K562 (cell line): ENCODE data around the gene ENTREP3. TPM values are rescaled to one million over a fixed set of nuclear protein-coding genes. Genes with fewer than 3 reads are reported as not detected.

Experiments used
- BHLHE40 ChIP-seq: IDR thresholded peaks from 2 replicates; pipeline ENCODE4 v1.6.1; 2011; ENCODE audit warnings: low read length, improper control_type of control experiment
- CBX5 ChIP-seq: IDR thresholded peaks from 2 replicates; pipeline ENCODE4 v1.6.1; 2014; ENCODE audit warnings: low read depth, borderline replicate concordance
- CCNT2 ChIP-seq: IDR thresholded peaks from 2 replicates; pipeline ENCODE4 v1.6.1; 2011; ENCODE audit warnings: borderline replicate concordance, low read depth, mild to moderate bottlenecking, moderate library complexity, mixed read lengths, low read length; ENCODE audit not compliant: insufficient read length; ENCODE audit errors: extremely low read depth
- CTCFL ChIP-seq: IDR thresholded peaks from 2 replicates; pipeline ENCODE4 v1.6.1; 2011; ENCODE audit warnings: borderline replicate concordance, low read depth, mild to moderate bottlenecking, moderate library complexity, low read length; ENCODE audit not compliant: insufficient read depth, poor library complexity, severe bottlenecking
- ELK1 ChIP-seq: sonication (generic); formaldehyde crosslinking; IDR thresholded peaks from 2 replicates; pipeline ENCODE4 v1.8.1; 2022; ENCODE audit warnings: missing genetic modification reagents
- EP300 ChIP-seq: IDR thresholded peaks from 2 replicates; pipeline ENCODE4 v1.6.1; 2012; ENCODE audit warnings: low read length, improper control_type of control experiment
- IRF1 ChIP-seq: sonication (generic); formaldehyde crosslinking; IDR thresholded peaks from 2 replicates; pipeline ENCODE4 v1.8.0; 2022; ENCODE audit warnings: missing genetic modification reagents, mild to moderate bottlenecking, borderline replicate concordance
- MXI1 ChIP-seq: IDR thresholded peaks from 2 replicates; pipeline ENCODE4 v1.6.1; 2011; ENCODE audit warnings: low read depth, mild to moderate bottlenecking, improper control_type of control experiment, low read length
- PTTG1 ChIP-seq: fragments of 450-650 bp; IDR thresholded peaks from 2 replicates; pipeline ENCODE4 v1.6.1; 2016; ENCODE audit warnings: low read depth, mild to moderate bottlenecking, missing genetic modification characterization, missing compliant biosample characterization
- STAT5A ChIP-seq: IDR thresholded peaks from 2 replicates; pipeline ENCODE4 v1.6.1; 2012; ENCODE audit warnings: low read length, inconsistent platforms, borderline replicate concordance
- ZBTB33 ChIP-seq: sonication (generic); formaldehyde crosslinking; IDR thresholded peaks from 2 replicates; pipeline ENCODE4 v1.8.1; 2023; ENCODE audit warnings: mild to moderate bottlenecking, missing genetic modification reagents
- ZBTB49 ChIP-seq: sonication (generic); formaldehyde crosslinking; IDR thresholded peaks from 2 replicates; pipeline ENCODE4 v1.8.0; 2022; ENCODE audit warnings: missing genetic modification reagents, mild to moderate bottlenecking, borderline replicate concordance
- ZEB2 ChIP-seq: fragments of 450-650 bp; IDR thresholded peaks from 2 replicates; pipeline ENCODE4 v1.6.1; 2016
- polyA plus RNA-seq, 8 experiments: library from polyadenylated mRNA; depleted of rRNA in 4 of 8; stranded (reverse) in 5 of 8; unstranded in 3 of 8; fragments of >200 nt; fragmentation: Nextera tagmentation in 2 of 8; fragmentation: Illumina TruSeq in 1 of 8; extraction: Ambion mirVana in 2 of 8; extraction: Trizol in 1 of 8; gene quantifications; 2 replicates each; pipeline versions ENCODE4 v1.2.1 to v1.2.3, GENCODE V29; 2011 to 2014; ENCODE audit warnings: inconsistent platforms in 1 of 8, missing spikeins in 1 of 8
- total RNA-seq, 7 experiments: library from RNA; depleted of rRNA in 6 of 7; stranded (reverse); fragments of >200 nt in 6 of 7; fragmentation: Illumina TruSeq in 2 of 7; extraction: Trizol in 2 of 7; gene quantifications; 2 replicates each; pipeline versions ENCODE4 v1.2.1 to v1.2.3, GENCODE V29; 2011 to 2021; ENCODE audit warnings: low replicate concordance in 1 of 7
- TF ChIP-seq, protein P1 (sequence below): IDR thresholded peaks from 3 replicates; pipeline ENCODE4 v1.6.1; 2011; ENCODE audit warnings: borderline replicate concordance, mild to moderate bottlenecking; ENCODE audit not compliant: insufficient read length, insufficient read depth

Gene ENTREP3
- total and polyA plus RNA-seq, 9 of the 15 experiments (the other 6 are each of a cell fraction or from before 2014, with no cell fraction given) = 1.9 to 41.8 (median 5.9) TPM

DNA sequence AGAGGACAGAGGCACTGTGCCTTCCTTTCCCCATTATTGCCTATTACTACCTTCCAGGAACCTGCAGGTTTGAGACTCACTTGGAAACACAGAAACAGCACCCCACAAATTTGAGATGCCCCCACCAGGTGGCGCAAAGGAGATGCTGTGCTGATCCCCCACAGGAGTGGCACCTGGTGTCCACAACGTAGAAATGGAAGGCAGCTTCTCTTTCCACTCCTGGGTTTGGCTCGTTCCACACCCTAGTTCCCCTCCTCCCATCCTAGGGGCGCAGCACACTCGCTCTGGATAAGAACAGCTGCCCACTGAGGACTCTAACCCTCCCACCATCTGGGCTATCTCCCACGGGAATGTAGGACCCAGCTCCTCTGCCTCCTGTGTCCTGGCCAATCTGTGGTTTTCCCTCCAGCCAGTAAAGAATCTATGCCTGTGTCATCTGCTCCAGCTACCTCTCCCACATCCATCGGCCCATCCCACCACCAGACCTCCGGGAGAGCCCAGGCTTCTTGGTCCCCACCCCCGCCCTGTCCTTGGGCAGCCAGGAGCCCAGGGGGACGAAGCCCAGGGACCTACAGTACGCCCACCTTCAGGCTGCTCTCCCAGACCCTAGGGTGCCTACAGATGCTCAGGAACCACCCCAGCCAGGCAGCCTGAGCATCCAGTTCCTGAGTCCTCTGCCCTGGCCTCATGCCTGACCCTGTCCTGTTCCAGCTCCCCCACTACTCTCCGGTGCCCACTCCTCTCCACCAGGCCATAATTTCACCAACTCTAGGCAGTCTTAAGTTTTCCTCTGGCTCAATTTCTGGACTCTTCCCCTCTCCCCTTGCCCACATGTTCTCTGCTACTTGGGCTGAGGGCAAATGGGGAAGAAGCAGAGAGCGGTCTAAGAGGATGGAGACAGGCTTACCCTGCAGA lies 48.1 kb downstream of the ENTREP3 start (continued):
- TF ChIP-seq, protein P1, sequence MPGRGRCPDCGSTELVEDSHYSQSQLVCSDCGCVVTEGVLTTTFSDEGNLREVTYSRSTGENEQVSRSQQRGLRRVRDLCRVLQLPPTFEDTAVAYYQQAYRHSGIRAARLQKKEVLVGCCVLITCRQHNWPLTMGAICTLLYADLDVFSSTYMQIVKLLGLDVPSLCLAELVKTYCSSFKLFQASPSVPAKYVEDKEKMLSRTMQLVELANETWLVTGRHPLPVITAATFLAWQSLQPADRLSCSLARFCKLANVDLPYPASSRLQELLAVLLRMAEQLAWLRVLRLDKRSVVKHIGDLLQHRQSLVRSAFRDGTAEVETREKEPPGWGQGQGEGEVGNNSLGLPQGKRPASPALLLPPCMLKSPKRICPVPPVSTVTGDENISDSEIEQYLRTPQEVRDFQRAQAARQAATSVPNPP = no peak
- no peak for TF ChIP-seq ZBTB49 (CRISPR knock-in tag)
- no peak for TF ChIP-seq MXI1
- TF ChIP-seq STAT5A = no peak
- no peak for TF ChIP-seq PTTG1 (tag)
- no peak for TF ChIP-seq CCNT2
- TF ChIP-seq IRF1 (CRISPR knock-in tag) = no peak
- TF ChIP-seq CBX5 = no peak
- TF ChIP-seq CTCFL = peak; percentile 20
- no peak for TF ChIP-seq ELK1 (CRISPR knock-in tag)
- no peak for TF ChIP-seq EP300
- TF ChIP-seq BHLHE40 = no peak
- TF ChIP-seq ZBTB33 (CRISPR knock-in tag) = 0 out of 2 replicates have a peak, but pooled peaks have one; percentile 25
- no peak for TF ChIP-seq ZEB2
